SK-N-SH (cell line): ENCODE data around the gene HIGD1C. TPM values are rescaled to one million over a fixed set of nuclear protein-coding genes. Genes with fewer than 3 reads are reported as not detected.

ENCODE experiments used
- CTCF ChIA-PET: fragments of 300-600, 350-600 bp; formaldehyde crosslinking; extraction: SDS; loops from one replicate; lab custom pipeline; 2021; lab: Yijun Ruan, JAX
- POLR2A ChIA-PET: fragments of 350-600 bp; sonication (Branson Sonifier 250); formaldehyde crosslinking; extraction: SDS; loops from one replicate; lab custom pipeline; 2020; ENCODE audit warnings: antibody characterized with exemption, inconsistent platforms; lab: Yijun Ruan, JAX
- DNase-seq: peaks from one replicate; pipeline ENCODE4 v3.0.0; 2012
- H2AFZ ChIP-seq: fragments of 200-600 bp; sonication (generic); 2 replicates; pipeline ENCODE4 v1.8.1; 2016; ENCODE audit warnings: antibody characterized with exemption, mild to moderate bottlenecking, low read depth
- H3F3A ChIP-seq: fragments of 200-600 bp; sonication (generic); replicated peaks from 2 replicates; pipeline ENCODE3; 2016; ENCODE audit warnings: antibody characterized with exemption, mild to moderate bottlenecking; ENCODE audit not compliant: insufficient read depth
- H3K27ac ChIP-seq, 2 experiments: fragments of 200-500 bp in 1 of 2; fragments of 200-600 bp in 1 of 2; sonication (Bioruptor generic) in 1 of 2; sonication (generic), shearing (Covaris generic) in 1 of 2; 2 replicates each; pipeline versions ENCODE4 v1.5.1 to v1.6.1; 2014 to 2016; ENCODE audit warnings: low read depth in 2 of 2, inconsistent platforms in 1 of 2, low read length in 1 of 2, mild to moderate bottlenecking in 1 of 2, mixed read lengths in 1 of 2
- H3K27me3 ChIP-seq: fragments of 200-600 bp; sonication (generic), shearing (Covaris generic); 2 replicates; pipeline ENCODE4 v1.6.1; 2016; ENCODE audit warnings: mixed run types; ENCODE audit not compliant: insufficient read depth
- H3K36me3 ChIP-seq, 2 experiments: fragments of 200-500 bp in 1 of 2; fragments of 200-600 bp in 1 of 2; sonication (Bioruptor generic) in 1 of 2; sonication (generic) in 1 of 2; replicated peaks in 1 of 2; 2 replicates each; pipeline versions ENCODE3 to v1.5.1; 2014 to 2016; ENCODE audit warnings: low read length in 1 of 2, mild to moderate bottlenecking in 1 of 2; ENCODE audit not compliant: insufficient read depth in 2 of 2, control insufficient read depth in 1 of 2
- H3K4me1 ChIP-seq, 2 experiments: fragments of 200-500 bp in 1 of 2; fragments of 200-600 bp in 1 of 2; sonication (Bioruptor generic) in 1 of 2; sonication (generic), shearing (Covaris generic) in 1 of 2; 2 replicates each; pipeline versions ENCODE4 v1.5.1 to v1.6.1; 2014 to 2016; ENCODE audit warnings: low read depth in 1 of 2, low read length in 1 of 2, mixed run types in 1 of 2; ENCODE audit not compliant: insufficient read depth in 2 of 2, control insufficient read depth in 1 of 2
- H3K4me2 ChIP-seq: fragments of 200-600 bp; sonication (generic), shearing (Covaris generic); 2 replicates; pipeline ENCODE4 v1.6.1; 2017; ENCODE audit warnings: mixed run types
- H3K4me3 ChIP-seq, 2 experiments: fragments of 200-500 bp in 1 of 2; fragments of 200-600 bp in 1 of 2; sonication (Bioruptor generic) in 1 of 2; sonication (generic), shearing (Covaris generic) in 1 of 2; 2 replicates each; pipeline versions ENCODE4 v1.5.1 to v1.8.1; 2014 to 2016; ENCODE audit warnings: low read depth in 2 of 2, inconsistent platforms in 1 of 2, low read length in 1 of 2, mild to moderate bottlenecking in 1 of 2, mixed read lengths in 1 of 2, moderate library complexity in 1 of 2
- H3K79me2 ChIP-seq: fragments of 200-600 bp; sonication (generic); 2 replicates; pipeline ENCODE4 v1.8.1; 2017; ENCODE audit warnings: mild to moderate bottlenecking; ENCODE audit not compliant: insufficient read depth
- H3K9ac ChIP-seq: fragments of 200-600 bp; sonication (generic); 2 replicates; pipeline ENCODE4 v1.6.1; 2017; ENCODE audit warnings: mixed run types
- H3K9me2 ChIP-seq: fragments of 200-600 bp; sonication (generic); 2 replicates; pipeline ENCODE4 v1.6.1; 2017; ENCODE audit warnings: mixed run types
- H3K9me3 ChIP-seq: fragments of 200-600 bp; sonication (generic); 2 replicates; pipeline ENCODE4 v1.6.1; 2017; ENCODE audit warnings: mixed run types, mild to moderate bottlenecking, moderate library complexity
- H4K20me1 ChIP-seq: fragments of 200-600 bp; sonication (generic); 2 replicates; pipeline ENCODE4 v1.6.1; 2017; ENCODE audit warnings: mild to moderate bottlenecking, mixed run types; ENCODE audit not compliant: insufficient read depth
- CHD2 ChIP-seq: fragments of 150-350 bp; IDR thresholded peaks from 2 replicates; pipeline ENCODE4 v1.6.1; 2018; ENCODE audit warnings: low read length; ENCODE audit not compliant: partially characterized antibody
- CTCF ChIP-seq: fragments of 200-600 bp; sonication (generic); IDR thresholded peaks from 2 replicates; pipeline ENCODE4 v1.6.1; 2017; ENCODE audit warnings: antibody characterized with exemption, mild to moderate bottlenecking, moderate library complexity
- EP300 ChIP-seq, 2 experiments: IDR thresholded peaks; 2 replicates each; pipeline versions ENCODE4 v1.4.0 to v1.6.1; 2012; ENCODE audit warnings: borderline replicate concordance in 1 of 2, low read depth in 1 of 2, low read length in 1 of 2
- EZH2phosphoT487 ChIP-seq: fragments of 200-600 bp; sonication (generic); IDR thresholded peaks from 2 replicates; pipeline ENCODE4 v1.6.1; 2017; ENCODE audit warnings: low read depth, mixed run types, mild to moderate bottlenecking, antibody characterized with exemption, moderate library complexity, borderline replicate concordance
- FOSL2 ChIP-seq: IDR thresholded peaks from 2 replicates; pipeline ENCODE4 v1.4.0; 2012; ENCODE audit warnings: low read depth, mild to moderate bottlenecking, moderate library complexity, borderline replicate concordance
- JUND ChIP-seq: IDR thresholded peaks from 2 replicates; pipeline ENCODE4 v1.4.0; 2012
- MAX ChIP-seq: IDR thresholded peaks from 2 replicates; pipeline ENCODE4 v1.4.0; 2012; ENCODE audit warnings: low read depth
- MEF2A ChIP-seq: IDR thresholded peaks from 2 replicates; pipeline ENCODE4 v1.4.0; 2012; ENCODE audit warnings: low read depth, borderline replicate concordance
- NFIC ChIP-seq: IDR thresholded peaks from 2 replicates; pipeline ENCODE4 v1.4.0; 2012; ENCODE audit warnings: borderline replicate concordance
- NRF1 ChIP-seq: IDR thresholded peaks from 2 replicates; pipeline ENCODE4 v1.6.1; 2012; ENCODE audit warnings: low read depth, mild to moderate bottlenecking, low read length
- POLR2AphosphoS5 ChIP-seq: IDR thresholded peaks from 2 replicates; pipeline ENCODE4 v1.6.1; 2012; ENCODE audit warnings: low read depth, low read length
- REST ChIP-seq: IDR thresholded peaks from 2 replicates; pipeline ENCODE4 v1.6.1; 2012; ENCODE audit warnings: mild to moderate bottlenecking, low read depth, low read length, moderate library complexity
- RFX5 ChIP-seq: IDR thresholded peaks from 2 replicates; pipeline ENCODE4 v1.6.1; 2012; ENCODE audit warnings: mild to moderate bottlenecking, improper control_type of control experiment, low read length
- RXRA ChIP-seq: IDR thresholded peaks from 2 replicates; pipeline ENCODE4 v1.4.0; 2012; ENCODE audit warnings: low read depth, mild to moderate bottlenecking, borderline replicate concordance
- TAF1 ChIP-seq: IDR thresholded peaks from 2 replicates; pipeline ENCODE4 v1.6.1; 2012; ENCODE audit warnings: low read depth, mild to moderate bottlenecking, low read length, moderate library complexity, borderline replicate concordance
- TEAD4 ChIP-seq: IDR thresholded peaks from 2 replicates; pipeline ENCODE4 v1.4.0; 2012; ENCODE audit warnings: mild to moderate bottlenecking, borderline replicate concordance; ENCODE audit not compliant: insufficient read depth
- USF1 ChIP-seq: IDR thresholded peaks from 2 replicates; pipeline ENCODE4 v1.4.0; 2012; ENCODE audit warnings: low read depth, borderline replicate concordance
- ZBTB33 ChIP-seq: IDR thresholded peaks from 2 replicates; pipeline ENCODE4 v1.4.0; 2012; ENCODE audit warnings: low read depth, borderline replicate concordance
- WGBS: methylation state at CpG from one replicate; pipeline ENCODE4 v1.1.6; 2017; ENCODE audit warnings: low lambda C conversion rate; 5-methylcytosine and 5-hydroxymethylcytosine counted together
- polyA plus RNA-seq, 3 experiments: library from polyadenylated mRNA; depleted of rRNA; stranded (reverse); fragments of >200 nt; gene quantifications; 2 replicates each; pipeline ENCODE4 v1.2.3, GENCODE V29; 2012

Gene HIGD1C
- polyA plus RNA-seq, 1 of the 3 experiments (the other 2 are of a cell fraction) = not detected

- Histone ChIP-seq H3K27ac (peak overlapping the region in 1 of 2 experiments; percentile 96; a peak in 2 of 4 replicates), H3F3A (peaks cover 3% of the 10 kb centered on the region), H3K9me2 (no peaks in the 10 kb centered on the region), H3K9ac (no peak overlapping the region), H3K9me3 (no peaks in the 10 kb centered on the region), H3K4me1 (peaks cover 11 to 31% of the 10 kb centered on the region in 2 experiments), H3K36me3 (no peaks in the 10 kb centered on the region), H4K20me1 (no peaks in the 10 kb centered on the region), H2AFZ (peak overlapping the region; percentile 96), H3K4me2 (peak overlapping the region; percentile 81), H3K79me2 (no peaks in the 10 kb centered on the region), H3K4me3 (peak overlapping the region; percentile 59 to 60), H3K27me3 (no peaks in the 10 kb centered on the region)
- ChIA-PET CTCF (interaction anchor here (0.9 to 2.6 kb wide), 4 partner anchors 42 to 160 kb away, joined by 3 to 17 read pairs (median 5); no protein-coding TSS in a partner anchor), POLR2A (interaction anchor here (0.8 kb wide), 1 partner anchor 162 kb away, joined by 3 read pairs; no protein-coding TSS in a partner anchor)
- TF ChIP-seq CHD2 (no peak), EP300 (IDR thresholded peaks at IDR 0.05; ENCODE audit: borderline replicate concordance in 1 of 2, low read depth in 1 of 2, low read length in 1 of 2) (no peak), MEF2A (no peak), RFX5 (no peak), TEAD4 (no peak), NFIC (no peak), TAF1 (no peak), POLR2AphosphoS5 (no peak), USF1 (no peak)
- WGBS = 32% methylated on average over 7 of the region's 7 CpGs
- no peak for DNase-seq
These were observed 27.0 kb upstream of the HIGD1C start for GRCh38 chr12:50925342-50925651.

DNA sequence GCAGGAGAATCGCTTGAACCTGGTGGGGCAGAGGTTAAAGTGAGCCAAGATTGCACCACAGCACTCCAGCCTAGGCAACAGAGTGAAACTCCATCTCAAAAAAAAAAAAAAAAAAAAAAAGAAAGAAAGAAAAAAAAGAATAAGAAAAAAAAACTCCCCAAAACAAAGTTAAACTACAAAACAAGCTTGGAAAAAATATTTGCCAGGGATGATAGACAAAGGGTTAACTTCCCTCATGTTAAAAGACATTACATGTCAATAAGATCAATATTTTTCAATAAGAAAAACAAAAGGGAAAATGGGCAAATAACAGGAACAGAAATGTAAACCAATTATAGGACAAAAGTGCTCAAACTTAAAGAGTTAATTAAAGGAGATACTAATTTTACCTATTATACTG, 26.4 kb upstream of the HIGD1C start:
- Histone ChIP-seq H3K79me2 (no peaks in the 10 kb centered on the region), H3K9ac (no peak overlapping the region), H3F3A (peaks cover 3% of the 10 kb centered on the region), H2AFZ (no peak overlapping the region), H3K4me2 (peak overlapping the region; percentile 81), H3K27ac (peak overlapping the region in 1 of 2 experiments; percentile 8; a peak in 1 of 4 replicates), H3K4me3 (peak overlapping the region; percentile 59 to 60), H3K4me1 (peaks cover 11 to 31% of the 10 kb centered on the region in 2 experiments), H3K9me2 (no peaks in the 10 kb centered on the region), H3K27me3 (no peaks in the 10 kb centered on the region), H3K9me3 (no peaks in the 10 kb centered on the region), H4K20me1 (no peaks in the 10 kb centered on the region), H3K36me3 (peaks cover 0 to 2% of the 10 kb centered on the region in 2 experiments)
- ChIA-PET POLR2A (no interaction called here), CTCF (interaction anchor here (1.4 kb wide), 1 partner anchor 161 kb away, joined by 4 read pairs; no protein-coding TSS in a partner anchor)
- DNase-seq = no peak
- 63% methylated on average over 1 of the region's 1 CpG for WGBS
- no peak for TF ChIP-seq JUND
- TF ChIP-seq ZBTB33 = no peak
- TF ChIP-seq NRF1 = no peak
- TF ChIP-seq EZH2phosphoT487 = no peak
- TF ChIP-seq CTCF = no peak
- no peak for TF ChIP-seq REST
- no peak for TF ChIP-seq RXRA
- TF ChIP-seq EP300 (IDR thresholded peaks at IDR 0.05; ENCODE audit: borderline replicate concordance in 1 of 2, low read depth in 1 of 2, low read length in 1 of 2) = no peak
- no peak for TF ChIP-seq FOSL2
- no peak for TF ChIP-seq USF1
- no peak for TF ChIP-seq MAX
